GM19324 (cell line): ENCODE measurements around the gene MTX1.
"Not testable (repeated sequence)": the region's sequence is repeated elsewhere in the genome, so short reads cannot be mapped to it uniquely, and the experiment has no call there.

Source experiments
- ATAC-seq: cut with Tn5 transposase; IDR thresholded peaks from one replicate; pipeline ENCODE4 v1.9.1; 2021; ENCODE audit warnings: mild to moderate bottlenecking, moderate library complexity; ENCODE audit not compliant: unreplicated experiment, low FRiP score

Gene MTX1, protein sequence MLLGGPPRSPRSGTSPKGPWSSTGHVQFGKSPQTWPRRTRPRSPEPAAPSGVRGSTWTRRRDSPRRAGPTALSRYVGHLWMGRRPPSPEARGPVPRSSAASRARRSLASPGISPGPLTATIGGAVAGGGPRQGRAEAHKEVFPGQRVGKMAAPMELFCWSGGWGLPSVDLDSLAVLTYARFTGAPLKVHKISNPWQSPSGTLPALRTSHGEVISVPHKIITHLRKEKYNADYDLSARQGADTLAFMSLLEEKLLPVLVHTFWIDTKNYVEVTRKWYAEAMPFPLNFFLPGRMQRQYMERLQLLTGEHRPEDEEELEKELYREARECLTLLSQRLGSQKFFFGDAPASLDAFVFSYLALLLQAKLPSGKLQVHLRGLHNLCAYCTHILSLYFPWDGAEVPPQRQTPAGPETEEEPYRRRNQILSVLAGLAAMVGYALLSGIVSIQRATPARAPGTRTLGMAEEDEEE

GRCh38 chr1:155208541-155209311, at the start of gene MTX1:
TSS of gene MTX1 (plus strand) at chr1:155208695. CDS start at chr1:155208805, 110 bp downstream.
- peak; percentile 58 for ATAC-seq

GRCh38 chr1:155158991-155159390, 49.5 kb upstream of the MTX1 start:
- no peak for ATAC-seq

DNA sequence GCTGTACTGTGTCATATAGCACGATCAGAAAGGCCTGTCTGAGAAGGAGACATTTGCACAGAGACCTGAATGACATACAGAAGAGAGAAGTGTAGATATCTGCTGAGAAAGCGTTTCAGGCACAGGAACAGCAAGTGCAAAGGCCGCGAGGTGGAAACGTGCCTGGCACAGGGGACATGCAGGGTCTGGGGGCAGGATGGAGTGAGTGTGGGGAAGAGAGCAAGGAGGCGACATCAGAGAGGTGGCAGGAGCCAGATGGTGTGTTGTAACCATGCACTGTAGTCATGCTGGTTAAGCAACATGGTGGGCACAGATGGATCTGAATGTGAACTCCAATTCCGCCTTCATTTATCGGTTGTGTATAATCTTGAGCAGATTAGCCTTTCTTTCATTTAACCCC, 48.4 kb upstream of the MTX1 start:
- ATAC-seq = no peak

- not testable (repeated sequence) for ATAC-seq
These were observed 45.9 kb upstream of the MTX1 start for GRCh38 chr1:155162631-155163030.

DNA sequence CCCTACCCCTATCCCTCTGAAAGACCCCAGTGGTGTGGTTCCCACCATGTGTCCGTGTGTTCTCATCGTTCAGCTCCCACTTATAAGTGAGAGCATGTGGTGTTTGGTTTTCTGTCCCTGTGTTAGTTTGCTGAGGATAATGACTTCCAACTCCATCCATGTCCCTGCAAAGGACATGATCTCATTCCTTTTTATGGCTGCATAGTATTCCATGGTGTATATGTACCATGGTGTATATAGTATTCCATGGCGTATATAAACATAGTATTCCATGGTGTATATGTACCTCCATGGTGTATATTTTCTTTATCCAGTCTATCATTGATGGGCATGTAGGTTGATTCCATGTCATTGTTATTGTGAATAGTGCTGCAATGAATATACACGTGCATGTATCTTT, 44.7 kb upstream of the MTX1 start:
- not testable (repeated sequence) for ATAC-seq

GRCh38 chr1:155164625-155165024, 43.9 kb upstream of the MTX1 start:
- not testable (repeated sequence) for ATAC-seq

DNA sequence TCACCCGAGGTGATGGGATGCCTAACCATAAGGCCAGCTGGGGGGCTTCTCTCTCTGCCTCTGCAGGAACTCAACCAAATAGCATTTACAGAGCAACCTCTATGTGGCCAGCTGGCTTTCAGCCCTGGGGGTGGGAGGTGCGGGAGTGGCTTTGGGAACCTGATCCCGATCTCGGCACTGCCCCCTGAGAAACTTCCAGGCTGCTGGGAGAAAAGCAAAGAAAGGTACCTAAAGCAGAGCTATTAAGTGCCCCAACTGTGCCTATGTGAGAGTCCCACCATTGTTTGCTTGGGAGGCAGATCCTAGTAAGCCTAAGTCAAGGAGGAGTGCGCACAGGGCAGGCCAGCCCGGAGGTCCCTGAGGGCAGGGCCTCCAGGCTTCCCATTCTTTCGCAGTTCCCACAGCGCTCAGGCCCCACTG, 42.4 kb upstream of the MTX1 start:
- no peak for ATAC-seq

- ATAC-seq = no peak
These were observed 41.9 kb upstream of the MTX1 start for GRCh38 chr1:155166471-155167165.

DNA sequence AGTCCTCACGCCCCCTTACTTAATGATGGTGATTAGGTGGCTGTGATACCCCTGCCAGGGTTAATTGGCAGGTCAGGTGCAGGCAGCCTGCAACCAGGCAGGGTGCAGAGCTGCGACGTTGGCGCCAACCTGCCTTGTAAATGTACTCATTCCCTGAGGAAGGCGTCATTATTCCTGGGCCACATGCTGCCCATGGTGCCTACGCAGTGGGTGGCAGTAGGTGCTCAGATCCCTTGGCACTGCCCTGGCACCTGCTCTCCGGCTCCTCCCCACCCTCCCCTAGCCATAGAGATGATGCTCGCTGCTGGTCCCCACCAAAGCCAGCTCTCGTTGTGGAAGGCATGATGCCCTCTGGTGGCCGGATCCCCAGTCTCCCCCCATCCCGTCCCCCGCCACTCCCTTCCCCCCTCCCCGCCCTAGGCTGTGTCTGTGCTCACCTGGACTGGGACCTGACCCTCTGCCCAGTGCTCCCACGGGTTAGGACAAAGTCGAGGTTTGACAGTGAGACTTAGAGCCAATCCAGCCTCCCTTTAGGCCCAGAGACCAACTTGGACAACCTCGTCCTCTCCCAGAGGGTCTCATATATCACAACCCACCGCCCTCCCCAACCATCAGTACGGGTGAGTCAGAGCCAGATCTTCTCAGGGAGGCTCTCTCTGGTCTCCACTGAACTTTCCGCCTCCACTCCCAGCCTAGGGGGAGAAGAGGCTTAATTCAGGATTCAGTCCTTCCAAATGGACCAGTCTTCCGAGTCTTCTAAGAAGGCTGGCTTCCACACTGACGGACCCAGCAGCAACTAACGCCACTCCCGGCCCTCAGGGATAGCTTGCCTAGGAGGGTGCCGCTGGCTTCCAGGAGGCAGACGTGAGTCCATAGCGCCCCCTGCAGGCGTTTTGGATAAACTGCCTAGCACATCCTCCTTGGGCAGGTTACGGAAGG, 41.1 kb upstream of the MTX1 start:
- ATAC-seq = no peak

- not testable (repeated sequence) for ATAC-seq
These were observed 40.4 kb upstream of the MTX1 start for GRCh38 chr1:155168105-155168445.

GRCh38 chr1:155168456-155169210, 39.9 kb upstream of the MTX1 start:
- ATAC-seq = no peak

GRCh38 chr1:155169541-155169940, 39.0 kb upstream of the MTX1 start:
- no peak for ATAC-seq

DNA sequence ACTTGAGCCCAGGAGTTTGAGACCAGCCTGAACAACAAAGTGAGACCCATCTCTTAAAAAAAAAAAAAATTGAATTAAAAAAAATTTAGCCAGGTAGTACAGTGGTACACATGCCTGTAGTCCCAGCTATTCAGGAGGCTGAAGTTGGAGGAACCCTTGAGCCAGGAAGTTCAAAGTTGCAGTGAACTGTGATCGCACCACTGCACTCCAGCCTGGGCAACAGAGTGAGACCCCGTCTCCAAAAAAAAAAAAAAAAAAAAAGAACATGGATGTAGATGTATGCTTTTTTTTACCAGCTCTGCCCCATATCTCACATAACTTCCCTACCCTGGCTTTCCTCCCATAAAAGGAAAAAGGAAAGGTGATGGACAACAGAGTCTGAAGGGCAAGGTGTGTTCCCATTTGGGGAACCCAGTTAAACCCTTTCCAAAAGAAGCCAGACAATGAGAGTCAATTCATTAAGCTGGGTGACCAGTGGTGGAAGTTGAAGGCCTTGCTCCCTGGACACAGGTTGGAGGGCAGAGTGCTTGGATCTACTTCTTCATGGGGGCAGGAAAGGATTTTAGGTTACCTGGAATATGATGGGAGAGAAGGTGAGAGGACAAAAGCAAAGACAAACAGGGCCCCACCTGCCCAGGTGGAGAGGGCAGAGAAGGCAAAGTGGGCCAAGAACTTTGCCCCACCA, 38.3 kb upstream of the MTX1 start:
- no peak for ATAC-seq

DNA sequence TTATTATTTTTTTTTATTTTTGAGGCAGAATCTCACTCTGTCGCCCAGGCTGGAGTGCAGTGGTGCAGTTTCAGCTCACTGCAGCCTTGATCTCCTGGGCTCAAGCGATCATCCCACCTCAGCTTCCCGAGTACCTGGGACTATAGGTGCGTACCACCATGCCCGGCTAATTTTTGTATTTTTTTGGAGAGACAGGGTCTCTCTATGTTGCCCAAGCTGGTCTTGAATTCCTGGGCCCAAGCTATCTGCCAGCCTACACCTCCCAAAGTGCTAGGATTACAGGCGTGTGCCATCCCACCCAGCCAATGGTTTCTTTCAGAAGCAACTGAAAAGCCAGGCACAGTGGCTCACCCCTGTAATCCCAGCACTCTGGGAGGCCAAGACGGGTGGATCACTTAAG, 37.7 kb upstream of the MTX1 start:
- ATAC-seq = no peak

GRCh38 chr1:155171836-155172731, 36.4 kb upstream of the MTX1 start:
- no peak for ATAC-seq

DNA sequence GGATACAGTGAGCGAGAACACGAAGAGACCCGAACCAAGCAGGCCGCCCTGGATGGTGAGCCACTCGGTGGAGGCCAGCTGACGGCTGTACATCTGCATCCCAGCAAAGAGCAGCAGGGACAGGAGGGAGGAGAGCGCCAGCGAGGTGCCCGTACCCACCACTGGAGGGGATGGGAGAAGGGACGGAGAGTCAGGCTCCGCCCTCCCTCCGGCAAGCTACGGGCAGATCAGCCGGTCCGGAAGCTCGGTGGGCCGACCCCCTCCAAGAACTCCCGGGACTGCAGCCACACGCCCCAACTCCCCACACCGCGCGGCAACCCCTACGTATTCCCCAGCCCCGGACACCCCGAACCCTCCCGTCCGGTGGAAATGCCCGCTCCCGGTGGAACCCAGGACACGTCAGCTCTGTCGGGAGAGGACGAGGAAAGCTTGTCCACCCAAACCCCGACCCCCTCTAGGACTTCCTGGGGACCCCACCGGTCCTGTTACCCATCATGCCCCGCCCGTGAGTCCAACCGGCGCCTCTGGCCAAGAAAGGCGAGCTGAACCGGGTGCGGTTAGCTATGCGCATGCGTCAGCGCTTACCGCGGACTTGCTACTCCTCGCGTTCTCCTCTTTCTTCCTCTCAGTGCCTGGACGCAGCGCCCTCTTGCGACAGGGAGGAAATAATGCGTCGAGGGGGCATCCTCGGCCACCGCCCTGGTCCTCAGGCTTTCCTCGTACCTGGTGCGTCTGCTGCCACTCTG, 35.6 kb upstream of the MTX1 start, which contains the start of gene KRTCAP2:
TSS of gene KRTCAP2 (minus strand) at position 573 of the 746 bp plus-strand sequence. CDS start at position 493, 80 bp downstream.
- ATAC-seq = peak; percentile 82
